Tibial nerve (tissue), 3 donors: ENCODE measurements around the gene DUS3L.

Experiments used
- CTCF ChIP-seq, 5 experiments: fragments of 200-600 bp in 3 of 5; fragments of 450-650 bp in 2 of 5; sonication (generic) in 3 of 5; IDR thresholded peaks; one replicate each; pipeline ENCODE4 v1.5.1; 2016 to 2019; ENCODE audit warnings: antibody characterized with exemption in 5 of 5, mild to moderate bottlenecking in 3 of 5, moderate library complexity in 2 of 5
- POLR2A ChIP-seq, 2 donors: fragments of 450-650 bp; IDR thresholded peaks; one replicate each; pipeline ENCODE4 v1.6.1; 2017; ENCODE audit warnings: antibody characterized with exemption in 2 of 2, mild to moderate bottlenecking in 2 of 2, moderate library complexity in 2 of 2

GRCh38 chr19:5789886-5790558 lies 941 bp downstream of the DUS3L start:
- TF ChIP-seq CTCF (IDR thresholded peaks at IDR 0.05) (no peak), POLR2A (IDR thresholded peaks at IDR 0.05) (no peak)
